ENCODE data around the gene HPS6.

DNA sequence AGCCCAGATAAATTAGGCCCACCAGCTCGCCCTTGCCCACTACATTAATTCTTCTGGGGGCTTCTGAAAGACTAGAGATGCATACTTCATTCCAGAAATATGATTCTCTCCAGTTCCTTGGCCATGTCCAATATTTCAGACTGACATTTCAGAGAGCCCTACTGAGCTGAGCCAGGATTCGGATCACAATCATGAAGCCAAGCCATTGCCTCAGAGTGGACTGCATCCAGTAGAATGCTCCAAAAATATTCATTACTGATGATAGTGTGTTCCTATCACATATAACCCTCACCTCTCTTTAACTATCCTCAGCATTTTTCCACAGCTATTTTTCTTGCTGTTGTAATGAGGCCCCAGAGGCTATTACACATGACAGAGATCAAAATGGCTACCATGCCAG is 47.9 kb upstream of the HPS6 start:
- TF ChIP-seq, protein P1, sequence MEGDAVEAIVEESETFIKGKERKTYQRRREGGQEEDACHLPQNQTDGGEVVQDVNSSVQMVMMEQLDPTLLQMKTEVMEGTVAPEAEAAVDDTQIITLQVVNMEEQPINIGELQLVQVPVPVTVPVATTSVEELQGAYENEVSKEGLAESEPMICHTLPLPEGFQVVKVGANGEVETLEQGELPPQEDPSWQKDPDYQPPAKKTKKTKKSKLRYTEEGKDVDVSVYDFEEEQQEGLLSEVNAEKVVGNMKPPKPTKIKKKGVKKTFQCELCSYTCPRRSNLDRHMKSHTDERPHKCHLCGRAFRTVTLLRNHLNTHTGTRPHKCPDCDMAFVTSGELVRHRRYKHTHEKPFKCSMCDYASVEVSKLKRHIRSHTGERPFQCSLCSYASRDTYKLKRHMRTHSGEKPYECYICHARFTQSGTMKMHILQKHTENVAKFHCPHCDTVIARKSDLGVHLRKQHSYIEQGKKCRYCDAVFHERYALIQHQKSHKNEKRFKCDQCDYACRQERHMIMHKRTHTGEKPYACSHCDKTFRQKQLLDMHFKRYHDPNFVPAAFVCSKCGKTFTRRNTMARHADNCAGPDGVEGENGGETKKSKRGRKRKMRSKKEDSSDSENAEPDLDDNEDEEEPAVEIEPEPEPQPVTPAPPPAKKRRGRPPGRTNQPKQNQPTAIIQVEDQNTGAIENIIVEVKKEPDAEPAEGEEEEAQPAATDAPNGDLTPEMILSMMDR (IDR thresholded peaks at IDR 0.05): no peak
- no peak for TF ChIP-seq POLR2AphosphoS5 (IDR thresholded peaks at IDR 0.05)
- no peak for TF ChIP-seq POLR2A (IDR thresholded peaks at IDR 0.05)
